Activated CD4-positive, alpha-beta memory T cell treated with anti-CD3 and anti-CD28 coated beads for 36 hours (primary cell): ENCODE data around the gene OXNAD1. TPM values are rescaled to one million over a fixed set of nuclear protein-coding genes. Genes with fewer than 3 reads are reported as not detected.

Experiments used
- CTCF ChIA-PET: fragments of 350-600 bp; sonication (Branson Sonifier 250); formaldehyde crosslinking; loops from one replicate; lab custom pipeline; 2021; ENCODE audit warnings: antibody characterized with exemption, inconsistent platforms; lab: Charles Lee
- POLR2A ChIA-PET: fragments of 350-600 bp; sonication (Branson Sonifier 250); formaldehyde crosslinking; loops from one replicate; lab custom pipeline; 2021; ENCODE audit warnings: antibody characterized with exemption; lab: Charles Lee
- DNase-seq: peaks from one replicate; pipeline ENCODE4 v3.0.0-alpha.2; 2020
- H3K27ac Mint-ChIP-seq: one replicate; pipeline ENCODE4 v1.8.0; 2021; ENCODE audit warnings: mixed read lengths
- H3K27me3 Mint-ChIP-seq: one replicate; pipeline ENCODE4 v1.8.0; 2021; ENCODE audit warnings: mixed read lengths
- H3K36me3 Mint-ChIP-seq: one replicate; pipeline ENCODE4 v1.8.0; 2021; ENCODE audit warnings: mixed read lengths
- H3K4me1 Mint-ChIP-seq: one replicate; pipeline ENCODE4 v1.8.0; 2021; ENCODE audit warnings: low read depth, mixed read lengths
- H3K4me3 Mint-ChIP-seq: one replicate; pipeline ENCODE4 v1.8.0; 2021; ENCODE audit warnings: mild to moderate bottlenecking, mixed read lengths
- H3K9me3 Mint-ChIP-seq: one replicate; pipeline ENCODE4 v1.8.0; 2021; ENCODE audit warnings: mixed read lengths
- intact Hi-C: fragments of 100-400 bp; cut with micrococcal nuclease; formaldehyde crosslinking; loops from one replicate; pipeline ENCODE4 v1.15.1; 2023
- total RNA-seq, 2 experiments: library from RNA; stranded (reverse); gene quantifications; one replicate each; pipeline ENCODE4 v1.2.3, GENCODE V29; 2021

OXNAD1 gene
- total RNA-seq, 2 experiments from 2014 or later, result 23.5 to 24.0 TPM

GRCh38 chr3:16295298-16295890, 30.4 kb downstream of the OXNAD1 start:
- Mint-ChIP-seq H3K9me3 (peaks cover 13% of the 10 kb centered on the region), H3K4me3 (no peak overlapping the region), H3K27me3 (no peaks in the 10 kb centered on the region), H3K4me1 (peaks cover 88% of the 10 kb centered on the region), H3K27ac (peak overlapping the region; percentile 69), H3K36me3 (peaks cover 39% of the 10 kb centered on the region)
- POLR2A ChIA-PET, result interaction anchor here (1.0 to 1.9 kb wide), 3 partner anchors 9 to 229 kb away, joined by 3 to 5 read pairs (median 3); no protein-coding TSS in a partner anchor
- intact Hi-C loops, result no loop called here
- DNase-seq, result no peak
- CTCF ChIA-PET, result interaction anchor here (0.7 to 9.8 kb wide), 8 partner anchors 9 to 30 kb away, joined by 3 to 228 read pairs (median 7); no protein-coding TSS in a partner anchor

- H3K27me3 Mint-ChIP-seq, result no peaks in the 10 kb centered on the region
- ChIA-PET POLR2A (no interaction called here), CTCF (interaction anchor here (1.0 to 1.5 kb wide), 2 partner anchors 14 to 21 kb away, joined by 3 to 5 read pairs; no protein-coding TSS in a partner anchor)
- intact Hi-C loops, result no loop called here
- no peak for DNase-seq
- H3K4me1 Mint-ChIP-seq, result peaks cover 93% of the 10 kb centered on the region
- peaks cover 8% of the 10 kb centered on the region for H3K9me3 Mint-ChIP-seq
- H3K27ac Mint-ChIP-seq, result peak overlapping the region; percentile 24
- peaks cover 44% of the 10 kb centered on the region for H3K36me3 Mint-ChIP-seq
- no peak overlapping the region for H3K4me3 Mint-ChIP-seq
These were observed 33.2 kb downstream of the OXNAD1 start for GRCh38 chr3:16297997-16298885.

DNA sequence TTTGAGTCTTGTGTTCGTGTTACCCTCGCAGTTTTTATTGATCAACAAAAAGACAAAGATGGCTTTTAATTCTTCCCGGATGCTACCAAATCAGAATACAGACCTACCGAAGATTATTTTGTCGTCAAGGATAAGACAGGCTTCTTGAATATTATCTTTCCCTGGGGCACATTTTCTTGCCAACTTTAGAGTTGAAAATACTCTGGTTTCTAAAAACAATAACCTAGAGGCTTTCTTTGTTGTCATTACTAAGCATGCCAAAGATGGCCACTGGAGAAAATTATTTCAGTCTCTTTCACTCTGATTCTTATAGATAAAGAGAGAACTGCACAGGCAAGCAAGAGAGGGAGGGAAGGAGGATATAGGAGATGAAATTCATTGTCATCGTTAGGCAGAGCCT, 33.9 kb downstream of the OXNAD1 start:
- no peak for DNase-seq
- ChIA-PET CTCF (interaction anchor here (1.0 to 1.5 kb wide), 2 partner anchors 14 to 20 kb away, joined by 3 to 5 read pairs; no protein-coding TSS in a partner anchor), POLR2A (no interaction called here)
- intact Hi-C loops, result no loop called here
- Mint-ChIP-seq H3K27ac (peak overlapping the region; percentile 24), H3K4me1 (peaks cover 91% of the 10 kb centered on the region), H3K27me3 (no peaks in the 10 kb centered on the region), H3K9me3 (peaks cover 1% of the 10 kb centered on the region), H3K4me3 (no peak overlapping the region), H3K36me3 (peaks cover 41% of the 10 kb centered on the region)

- peaks cover 37% of the 10 kb centered on the region for H3K36me3 Mint-ChIP-seq
- peaks cover 95% of the 10 kb centered on the region for H3K4me1 Mint-ChIP-seq
- no peaks in the 10 kb centered on the region for H3K9me3 Mint-ChIP-seq
- no peak overlapping the region for H3K4me3 Mint-ChIP-seq
- no peak for DNase-seq
- ChIA-PET POLR2A (interaction anchor here (1.0 to 2.8 kb wide), 3 partner anchors 9 to 35 kb away, joined by 3 to 10 read pairs (median 4); partner anchors contain the start of genes DPH3 and OXNAD1), CTCF (interaction anchor here (1.0 to 3.5 kb wide), 6 partner anchors 9 to 251 kb away, joined by 3 to 20 read pairs (median 6); no protein-coding TSS in a partner anchor)
- H3K27me3 Mint-ChIP-seq, result no peaks in the 10 kb centered on the region
- intact Hi-C loops, result loop anchor here (5.0 to 10.0 kb wide), 2 partner anchors 598 to 855 kb away; no protein-coding TSS in a partner anchor
- peak overlapping the region; percentile 91 for H3K27ac Mint-ChIP-seq
These were observed 34.7 kb downstream of the OXNAD1 start for GRCh38 chr3:16299746-16300145.

DNA sequence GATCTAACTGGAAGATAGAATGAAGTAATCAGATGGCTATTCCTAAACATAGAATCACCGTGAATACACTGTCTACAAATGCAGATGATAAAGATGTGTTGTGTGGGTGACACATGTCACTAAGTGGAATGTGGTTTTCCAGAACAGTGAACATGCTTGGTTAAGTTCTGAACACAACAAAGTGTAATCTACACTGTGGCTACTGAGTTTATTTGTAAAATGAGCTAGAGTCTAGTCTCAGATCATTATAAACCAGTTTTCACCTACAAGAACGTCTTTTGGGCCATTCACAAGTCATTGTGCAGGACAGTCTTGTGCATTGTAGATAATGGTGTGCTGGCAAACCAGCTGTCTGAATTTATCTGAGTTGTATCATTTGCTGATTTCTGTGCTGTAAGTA, 35.3 kb downstream of the OXNAD1 start:
- no peaks in the 10 kb centered on the region for H3K9me3 Mint-ChIP-seq
- peaks cover 96% of the 10 kb centered on the region for H3K4me1 Mint-ChIP-seq
- intact Hi-C loops, result loop anchor here (5.0 to 10.0 kb wide), 2 partner anchors 597 to 854 kb away; no protein-coding TSS in a partner anchor
- H3K4me3 Mint-ChIP-seq, result peak overlapping the region; percentile 66
- no peaks in the 10 kb centered on the region for H3K27me3 Mint-ChIP-seq
- H3K36me3 Mint-ChIP-seq, result peaks cover 36% of the 10 kb centered on the region
- ChIA-PET CTCF (interaction anchor here (1.0 to 3.5 kb wide), 8 partner anchors 9 to 250 kb away, joined by 3 to 20 read pairs (median 4); no protein-coding TSS in a partner anchor), POLR2A (interaction anchor here (1.0 to 2.8 kb wide), 5 partner anchors 9 to 45 kb away, joined by 3 to 10 read pairs (median 4); partner anchors contain the start of genes DPH3 and OXNAD1)
- no peak for DNase-seq
- H3K27ac Mint-ChIP-seq, result peak overlapping the region; percentile 91

GRCh38 chr3:16300881-16301359, 35.9 kb downstream of the OXNAD1 start:
- DNase-seq, result peak; percentile 62
- Mint-ChIP-seq H3K27me3 (no peaks in the 10 kb centered on the region), H3K36me3 (peaks cover 35% of the 10 kb centered on the region), H3K27ac (peak overlapping the region; percentile 91), H3K9me3 (no peaks in the 10 kb centered on the region), H3K4me1 (peaks cover 96% of the 10 kb centered on the region), H3K4me3 (peak overlapping the region; percentile 66)
- CTCF ChIA-PET, result interaction anchor here (1.1 to 3.5 kb wide), 7 partner anchors 10 to 250 kb away, joined by 3 to 20 read pairs (median 4); no protein-coding TSS in a partner anchor
- intact Hi-C loops, result loop anchor here (1.0 to 10.0 kb wide), 4 partner anchors 8 to 854 kb away; no protein-coding TSS in a partner anchor
- POLR2A ChIA-PET, result interaction anchor here (1.0 to 2.8 kb wide), 4 partner anchors 10 to 46 kb away, joined by 3 to 10 read pairs (median 5); partner anchors contain the start of genes DPH3 and OXNAD1

- Mint-ChIP-seq H3K4me3 (peak overlapping the region; percentile 66), H3K36me3 (peaks cover 35% of the 10 kb centered on the region), H3K9me3 (no peaks in the 10 kb centered on the region), H3K27ac (peak overlapping the region; percentile 91), H3K27me3 (no peaks in the 10 kb centered on the region), H3K4me1 (peaks cover 96% of the 10 kb centered on the region)
- ChIA-PET POLR2A (interaction anchor here (0.5 to 2.8 kb wide), 5 partner anchors 8 to 46 kb away, joined by 3 to 10 read pairs (median 4); partner anchors contain the start of genes DPH3 and OXNAD1), CTCF (interaction anchor here (1.2 to 3.5 kb wide), 5 partner anchors 10 to 33 kb away, joined by 4 to 20 read pairs (median 7); no protein-coding TSS in a partner anchor)
- peak; percentile 53 for DNase-seq
- intact Hi-C loops, result loop anchor here (1.0 to 10.0 kb wide), 4 partner anchors 8 to 853 kb away; no protein-coding TSS in a partner anchor
These were observed 36.5 kb downstream of the OXNAD1 start for GRCh38 chr3:16301507-16301906.

GRCh38 chr3:16302082-16302631, 37.1 kb downstream of the OXNAD1 start:
- ChIA-PET POLR2A (interaction anchor here (0.5 to 2.8 kb wide), 3 partner anchors 8 to 38 kb away, joined by 3 to 10 read pairs (median 3); partner anchors contain the start of genes DPH3 and OXNAD1), CTCF (interaction anchor here (2.7 to 3.5 kb wide), 2 partner anchors 11 to 17 kb away, joined by 18 to 20 read pairs; no protein-coding TSS in a partner anchor)
- Mint-ChIP-seq H3K9me3 (no peaks in the 10 kb centered on the region), H3K27me3 (no peaks in the 10 kb centered on the region), H3K27ac (peak overlapping the region; percentile 91), H3K4me1 (peaks cover 97% of the 10 kb centered on the region), H3K36me3 (peaks cover 35% of the 10 kb centered on the region), H3K4me3 (peak overlapping the region; percentile 66)
- intact Hi-C loops, result loop anchor here (5.0 to 10.0 kb wide), 2 partner anchors 595 to 853 kb away; no protein-coding TSS in a partner anchor
- no peak for DNase-seq

DNA sequence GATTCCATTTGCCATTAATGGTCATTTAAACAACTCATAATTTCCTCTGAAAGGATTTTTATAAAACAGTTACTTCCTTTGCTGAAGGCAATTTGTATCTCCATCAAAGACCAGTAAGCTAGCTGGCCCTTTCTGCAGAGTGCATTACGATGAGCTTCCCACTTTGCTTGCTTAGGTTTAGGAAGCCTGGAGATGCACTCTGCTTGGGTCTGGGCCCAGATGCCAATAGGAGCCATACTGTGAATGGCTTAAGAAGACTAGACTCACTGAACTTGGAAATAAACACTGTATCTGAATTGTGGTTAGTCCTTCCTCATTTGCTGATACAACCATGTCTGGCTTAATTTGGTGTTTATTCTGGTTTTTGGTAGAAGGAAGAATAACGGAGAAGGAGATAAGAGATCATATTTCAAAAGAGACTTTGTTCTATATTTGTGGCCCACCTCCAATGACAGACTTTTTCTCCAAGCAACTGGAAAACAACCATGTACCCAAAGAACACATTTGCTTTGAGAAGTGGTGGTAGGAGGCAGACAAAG, 38.1 kb downstream of the OXNAD1 start:
- H3K36me3 Mint-ChIP-seq, result peaks cover 38% of the 10 kb centered on the region
- POLR2A ChIA-PET, result interaction anchor here (1.2 to 2.0 kb wide), 2 partner anchors 11 to 17 kb away, joined by 3 to 9 read pairs; no protein-coding TSS in a partner anchor
- H3K27me3 Mint-ChIP-seq, result no peaks in the 10 kb centered on the region
- CTCF ChIA-PET, result interaction anchor here (2.1 to 3.5 kb wide), 3 partner anchors 8 to 34 kb away, joined by 8 to 20 read pairs (median 9); no protein-coding TSS in a partner anchor
- H3K9me3 Mint-ChIP-seq, result no peaks in the 10 kb centered on the region
- intact Hi-C loops, result loop anchor here (5.0 to 10.0 kb wide), 2 partner anchors 594 to 852 kb away; no protein-coding TSS in a partner anchor
- no peak for DNase-seq
- peak overlapping the region; percentile 76 for H3K27ac Mint-ChIP-seq
- peaks cover 96% of the 10 kb centered on the region for H3K4me1 Mint-ChIP-seq
- peak overlapping the region; percentile 13 for H3K4me3 Mint-ChIP-seq
